Skin of body (tissue), 2 donors: ENCODE data around the gene NPIPB2. TPM values are rescaled to one million over a fixed set of nuclear protein-coding genes. Genes with fewer than 3 reads are reported as not detected.
"Not testable (repeated sequence)": the region's sequence is repeated elsewhere in the genome, so short reads cannot be mapped to it uniquely, and the experiment has no call there.

Experiments used
- DNase-seq: peaks from one replicate; lab custom pipeline; 2025; lab: John Stamatoyannopoulos, UW
- total RNA-seq: library from RNA; depleted of rRNA; stranded (reverse); fragments of >200 nt; gene quantifications from one replicate; pipeline ENCODE4 v1.2.3, GENCODE V29; 2014

NPIPB2 gene
- total RNA-seq, 1 donor from 2014 or later, result 10.7 TPM

- not testable (repeated sequence) for DNase-seq
These were observed 20.6 kb upstream of the NPIPB2 start for GRCh38 chr16:11962457-11962856.

- no peak for DNase-seq
These were observed 15.9 kb upstream of the NPIPB2 start for GRCh38 chr16:11957591-11958395.

- no peak for DNase-seq
These were observed 14.7 kb upstream of the NPIPB2 start for GRCh38 chr16:11956558-11956957.

GRCh38 chr16:11955713-11956123 lies 13.9 kb upstream of the NPIPB2 start:
- no peak for DNase-seq

GRCh38 chr16:11953576-11953975 lies 11.7 kb upstream of the NPIPB2 start:
- DNase-seq, result not testable (repeated sequence)

- DNase-seq, result no peak
These were observed 8.5 kb upstream of the NPIPB2 start for GRCh38 chr16:11950388-11950787.

GRCh38 chr16:11949527-11949926 lies 7.7 kb upstream of the NPIPB2 start:
- DNase-seq, result no peak

- DNase-seq, result no peak
These were observed 7.0 kb upstream of the NPIPB2 start for GRCh38 chr16:11948819-11949218.

GRCh38 chr16:11946433-11946832 lies 4.6 kb upstream of the NPIPB2 start:
- DNase-seq, result no peak

- DNase-seq, result not testable (repeated sequence)
These were observed 14.5 kb downstream of the NPIPB2 start for GRCh38 chr16:11927350-11927749.

- not testable (repeated sequence) for DNase-seq
These were observed 17.8 kb downstream of the NPIPB2 start for GRCh38 chr16:11924046-11924445.

GRCh38 chr16:11916524-11917285 lies 25.1 kb downstream of the NPIPB2 start:
- no peak for DNase-seq

GRCh38 chr16:11915644-11916523 lies 26.0 kb downstream of the NPIPB2 start, which contains the start of gene GSPT1:
Gene GSPT1, minus strand, starts transcription at chr16:11915956. Its CDS starts 236 bp downstream, at chr16:11915720.
- peak; percentile 99 for DNase-seq

GRCh38 chr16:11915114-11915643 lies 26.7 kb downstream of the NPIPB2 start:
- no peak for DNase-seq

- DNase-seq, result no peak
These were observed 27.4 kb downstream of the NPIPB2 start for GRCh38 chr16:11914210-11915113.

GRCh38 chr16:11913425-11914079 lies 28.3 kb downstream of the NPIPB2 start:
- DNase-seq, result no peak

- no peak for DNase-seq
These were observed 31.9 kb downstream of the NPIPB2 start for GRCh38 chr16:11909653-11910545.

- no peak for DNase-seq
These were observed 34.5 kb downstream of the NPIPB2 start for GRCh38 chr16:11907160-11907970.
